HG02870 (cell line): ENCODE data around the gene TMEM220.
"Not testable (repeated sequence)": the region's sequence is repeated elsewhere in the genome, so short reads cannot be mapped to it uniquely, and the experiment has no call there.

ENCODE experiments used
- ATAC-seq: cut with Tn5 transposase; IDR thresholded peaks from one replicate; pipeline ENCODE4 v1.9.1; 2021; ENCODE audit warnings: mild to moderate bottlenecking, moderate library complexity; ENCODE audit not compliant: unreplicated experiment

The TMEM220 gene

DNA sequence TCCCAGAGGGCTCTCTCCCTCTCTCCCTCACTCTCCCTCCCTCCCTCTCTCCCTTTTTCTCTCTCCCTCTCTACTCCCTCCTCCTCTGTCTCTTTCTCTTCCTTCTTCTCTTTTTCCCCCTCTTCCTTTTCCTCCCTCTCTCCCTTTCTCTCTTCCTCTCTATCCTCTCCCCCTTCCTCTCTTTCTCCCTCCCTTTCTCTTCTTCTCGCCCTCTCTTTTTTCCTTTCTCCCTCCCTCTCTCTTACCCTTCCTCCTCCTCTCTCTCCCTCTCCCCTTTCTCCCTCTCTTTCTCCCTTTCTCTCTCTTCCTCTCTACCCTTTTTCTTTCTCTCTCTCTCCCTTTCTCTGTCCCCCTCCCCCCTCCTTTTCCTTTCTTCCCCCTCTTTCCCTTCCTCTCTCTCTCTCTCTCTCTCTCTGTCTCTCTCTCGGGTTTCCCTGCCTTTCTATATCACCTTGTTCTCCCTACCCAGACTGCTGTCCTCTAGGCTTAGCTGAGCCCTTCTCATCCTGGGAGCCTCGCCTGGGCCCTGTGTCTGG is 25.8 kb upstream of the TMEM220 start:
- no peak for ATAC-seq

DNA sequence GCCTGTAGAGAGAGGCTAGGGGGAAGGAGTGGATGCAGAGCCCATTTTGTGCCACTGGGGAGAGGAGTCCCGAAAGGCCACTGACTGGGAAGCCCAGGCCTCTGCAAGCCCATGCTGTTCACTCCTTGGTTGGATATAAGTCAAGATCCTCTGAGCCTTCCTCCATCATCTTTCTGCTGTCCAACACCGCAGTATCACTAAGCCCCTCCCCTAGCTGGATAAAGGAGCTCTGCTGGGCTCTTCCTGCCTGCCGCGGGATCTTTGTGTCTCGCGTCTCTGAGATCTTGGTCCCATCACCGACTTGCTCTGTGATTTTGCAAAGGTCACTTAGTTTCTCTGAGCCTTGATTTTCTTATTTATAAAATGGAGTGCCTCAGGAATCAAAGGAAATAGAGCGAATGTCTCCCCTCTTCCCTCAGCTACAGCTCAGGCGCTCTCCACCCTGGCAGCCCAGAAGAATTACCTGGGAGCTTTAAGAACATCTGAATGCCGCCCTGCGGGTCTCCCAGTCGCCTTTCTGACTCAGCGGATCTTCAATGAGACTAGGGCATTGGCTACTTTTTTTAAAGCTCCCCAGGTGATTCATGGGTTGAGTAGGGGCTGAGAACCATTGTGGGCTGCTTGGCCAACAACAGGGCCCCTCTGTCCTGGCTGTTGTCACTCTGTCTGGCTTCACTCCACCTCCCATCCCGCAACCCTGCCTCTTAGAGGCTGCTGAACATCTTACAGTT is 25.2 kb upstream of the TMEM220 start:
- ATAC-seq = no peak

DNA sequence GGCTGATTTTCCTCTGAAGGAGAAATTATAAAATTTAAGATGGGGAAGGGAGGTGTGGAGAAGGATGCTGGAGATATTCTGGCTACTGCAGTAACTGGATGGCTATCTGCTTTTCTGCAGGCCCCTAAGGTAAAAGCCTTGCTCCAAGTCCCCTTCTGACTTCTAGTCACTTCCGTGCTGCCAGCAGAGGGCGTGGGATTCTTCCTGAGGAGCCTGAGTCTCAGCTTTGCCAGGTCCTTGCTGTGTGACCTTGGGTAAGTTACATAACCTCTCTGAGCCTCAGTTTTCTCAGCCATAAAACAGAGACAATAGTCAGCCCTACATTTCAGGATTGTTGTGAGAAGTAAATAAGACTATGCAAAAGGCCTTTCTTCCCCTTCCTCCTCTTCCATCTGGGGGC is 24.3 kb upstream of the TMEM220 start:
- no peak for ATAC-seq

DNA sequence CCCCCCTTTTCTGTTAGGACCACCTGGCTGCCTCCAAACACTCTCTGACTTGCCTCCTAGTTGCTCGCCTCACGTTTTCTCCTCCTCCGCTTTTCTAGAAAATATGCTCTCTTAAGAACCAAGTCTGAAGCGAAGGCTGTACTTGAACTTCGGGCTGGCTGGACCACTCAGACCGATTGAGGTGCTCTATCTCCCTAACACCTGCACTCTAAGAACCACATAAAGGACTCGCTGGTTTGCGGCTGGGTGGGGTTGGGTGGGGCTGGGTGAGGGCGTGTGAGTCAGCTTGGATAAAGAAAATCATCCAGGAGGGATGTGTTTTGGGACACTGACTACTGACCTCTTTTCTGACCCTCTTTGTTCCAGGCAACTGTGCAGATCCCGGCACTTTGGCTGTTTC is 22.9 kb upstream of the TMEM220 start:
- ATAC-seq = no peak

- ATAC-seq = no peak
Observed at GRCh38 chr17:10751563-10751962, 21.7 kb upstream of the TMEM220 start.

DNA sequence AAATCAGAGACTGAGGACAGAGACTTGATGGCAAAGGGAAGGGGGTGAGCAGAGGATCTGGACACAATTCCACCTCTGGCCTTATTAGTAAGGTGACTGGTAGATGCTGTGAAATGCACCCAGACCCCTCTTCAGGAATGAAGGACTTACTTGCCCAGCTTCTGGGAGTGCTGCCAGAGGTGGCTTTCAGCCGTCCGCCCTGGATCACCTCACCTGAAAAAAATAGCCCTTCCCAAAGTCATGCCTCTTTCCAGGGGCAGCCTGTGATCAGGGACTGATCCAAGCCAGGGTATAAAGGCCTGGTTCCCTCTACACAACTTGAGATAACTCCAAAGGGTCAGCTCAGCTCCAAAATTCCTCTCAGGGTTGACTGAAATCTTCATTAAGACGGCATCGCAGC is 20.4 kb upstream of the TMEM220 start:
- ATAC-seq = no peak

GRCh38 chr17:10748531-10749181 is 18.8 kb upstream of the TMEM220 start:
- no peak for ATAC-seq

GRCh38 chr17:10745231-10745630 is 15.4 kb upstream of the TMEM220 start:
- ATAC-seq = no peak

DNA sequence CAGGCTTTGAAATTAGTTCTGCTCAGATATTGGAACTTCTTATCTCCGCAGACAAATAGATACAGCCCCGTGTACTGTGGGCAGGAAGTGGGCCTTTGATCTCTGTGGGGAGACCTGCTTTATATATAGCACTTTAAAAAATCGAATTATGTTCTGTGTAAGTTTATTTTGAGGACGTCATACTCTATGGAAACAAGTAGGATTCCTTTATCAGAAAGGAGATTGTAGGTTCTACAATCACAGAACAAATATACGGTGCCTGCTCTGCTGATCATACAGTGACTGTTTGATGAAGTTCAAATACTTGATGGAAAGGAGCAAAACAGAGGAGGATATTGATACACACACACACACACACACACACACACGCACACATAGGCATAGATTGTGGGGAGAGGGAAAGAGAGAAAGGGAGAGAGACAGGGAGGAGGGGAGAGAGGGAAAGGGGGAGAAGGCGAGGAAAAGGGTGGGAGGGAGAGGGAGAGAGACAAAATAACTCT is 14.7 kb upstream of the TMEM220 start:
- no peak for ATAC-seq

GRCh38 chr17:10743316-10744009 is 13.6 kb upstream of the TMEM220 start:
- no peak for ATAC-seq

DNA sequence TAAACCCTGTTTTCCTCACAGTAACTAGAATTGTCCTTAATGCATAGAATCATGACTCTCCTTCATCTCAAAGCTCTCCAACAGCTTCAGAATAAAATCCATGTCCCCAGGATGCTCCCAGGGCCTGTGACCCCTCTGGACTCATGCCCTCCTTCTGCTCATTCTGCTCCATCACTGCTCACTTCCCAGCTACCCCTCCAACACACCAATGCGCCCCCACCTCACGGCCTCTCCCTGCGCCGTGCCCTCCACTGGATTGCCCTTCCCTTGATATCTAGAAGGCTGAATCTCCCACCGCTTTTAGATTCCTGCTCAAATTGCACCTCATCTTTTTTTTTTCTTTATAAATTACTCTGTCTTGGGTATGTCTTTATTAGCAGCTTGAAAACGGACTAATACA is 12.6 kb upstream of the TMEM220 start:
- ATAC-seq = no peak

DNA sequence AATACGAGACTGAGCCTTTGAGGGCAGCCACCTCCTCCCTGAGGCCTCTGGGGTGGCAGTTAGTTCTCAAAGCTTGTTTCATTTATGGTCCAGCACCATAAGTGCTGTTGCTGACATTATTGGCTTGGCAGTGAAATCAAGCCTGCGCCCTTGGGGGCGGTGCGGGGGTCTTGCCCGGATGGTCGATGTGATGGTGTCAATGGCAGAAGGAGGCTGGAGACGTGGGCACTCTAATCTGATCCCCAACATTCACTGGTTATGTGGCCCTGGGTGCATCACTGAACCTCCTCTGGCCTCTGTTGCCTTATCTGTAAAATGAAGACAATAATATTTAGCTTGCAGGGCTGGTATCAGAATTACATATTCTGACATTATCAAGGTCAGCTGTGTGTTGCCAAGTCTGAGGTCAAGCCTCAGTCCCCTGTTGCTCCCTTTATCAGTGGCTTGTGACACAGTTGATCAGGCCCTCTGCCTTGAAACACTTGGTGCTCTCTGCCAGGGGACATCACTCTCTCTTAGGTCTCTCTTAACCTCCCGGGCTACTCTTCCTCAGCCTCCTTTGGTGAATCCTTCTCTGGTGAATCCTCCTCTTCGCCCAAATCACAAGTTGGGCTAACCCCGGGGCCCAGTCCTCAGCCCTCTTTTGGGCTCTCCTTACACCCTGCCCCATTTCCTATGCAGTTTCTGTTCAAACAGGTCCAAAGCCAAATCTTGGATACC is 11.8 kb upstream of the TMEM220 start:
- no peak for ATAC-seq

DNA sequence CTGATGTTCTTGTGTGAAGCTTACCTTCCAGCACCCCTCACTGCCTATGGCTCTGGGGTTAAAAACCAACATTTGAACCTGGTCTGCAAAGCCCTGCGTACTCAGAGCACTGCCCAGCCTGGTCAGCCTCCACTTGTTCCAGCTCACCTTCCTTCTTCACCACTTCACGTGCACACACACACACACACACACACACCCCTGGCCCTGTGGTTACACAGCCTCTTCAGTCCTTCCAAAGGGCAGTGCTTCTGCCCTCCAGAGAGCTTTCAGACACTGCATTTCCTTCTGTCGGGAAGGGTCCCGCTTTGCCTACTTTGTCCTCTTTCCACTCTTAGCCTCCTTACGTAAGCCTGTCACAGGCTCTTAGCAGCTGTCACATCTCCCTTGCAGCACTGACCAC is 9.6 kb upstream of the TMEM220 start:
- no peak for ATAC-seq

DNA sequence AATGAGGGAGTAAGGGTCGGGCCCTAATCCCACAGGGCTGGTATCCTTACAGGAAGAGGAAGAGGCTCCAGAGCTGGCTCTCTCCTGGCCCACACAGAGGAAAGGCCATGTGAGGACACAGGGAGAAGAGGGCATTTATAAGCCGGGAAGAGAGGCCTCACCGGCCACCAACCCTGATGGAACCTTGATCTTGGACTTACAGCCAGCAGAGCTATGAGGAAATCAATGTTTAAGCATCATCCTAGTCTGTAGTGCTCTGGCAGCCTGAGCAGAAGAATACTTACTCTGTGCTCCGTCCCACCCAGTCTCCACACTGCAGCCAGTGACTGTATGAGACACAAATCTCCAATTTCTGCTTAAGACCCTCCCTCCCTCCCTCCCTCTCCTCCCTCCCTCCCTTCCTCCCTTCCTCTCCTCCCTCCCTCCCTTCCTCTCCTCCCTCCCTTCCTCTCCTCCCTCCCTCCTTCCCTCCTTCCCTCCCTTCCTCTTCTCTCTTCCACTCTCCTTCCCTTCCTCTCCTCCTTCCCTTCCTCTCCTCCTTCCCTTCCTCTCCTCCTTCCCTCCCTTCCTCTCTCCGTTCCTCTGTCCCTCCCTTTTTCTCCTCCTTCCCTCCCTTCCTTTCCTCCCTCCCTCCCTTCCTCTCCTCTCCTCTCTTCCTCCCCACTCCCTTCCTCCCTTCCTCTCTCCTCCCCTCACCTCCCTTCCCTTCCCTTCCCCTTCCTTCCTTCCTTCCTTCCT is 8.9 kb upstream of the TMEM220 start:
- no peak for ATAC-seq

DNA sequence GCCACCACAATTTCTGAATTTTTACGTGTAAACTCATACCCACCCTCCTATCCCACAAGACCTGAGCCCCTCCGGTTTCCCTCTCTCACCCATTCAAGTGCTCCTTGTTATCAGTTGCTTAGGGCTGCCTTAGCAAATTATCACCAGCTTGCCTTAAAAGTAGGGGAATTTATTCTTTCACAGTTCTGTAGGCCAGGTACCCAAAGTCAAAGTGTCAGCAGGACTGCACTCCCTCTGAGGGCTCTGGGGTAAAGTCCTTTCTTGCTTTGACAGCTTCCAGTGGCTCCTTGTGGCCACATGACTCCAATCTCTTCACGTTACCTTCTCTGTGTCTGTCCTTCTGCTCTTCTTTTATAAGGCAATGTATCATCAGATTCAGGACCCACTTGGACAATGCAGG is 7.9 kb upstream of the TMEM220 start:
- ATAC-seq = no peak

DNA sequence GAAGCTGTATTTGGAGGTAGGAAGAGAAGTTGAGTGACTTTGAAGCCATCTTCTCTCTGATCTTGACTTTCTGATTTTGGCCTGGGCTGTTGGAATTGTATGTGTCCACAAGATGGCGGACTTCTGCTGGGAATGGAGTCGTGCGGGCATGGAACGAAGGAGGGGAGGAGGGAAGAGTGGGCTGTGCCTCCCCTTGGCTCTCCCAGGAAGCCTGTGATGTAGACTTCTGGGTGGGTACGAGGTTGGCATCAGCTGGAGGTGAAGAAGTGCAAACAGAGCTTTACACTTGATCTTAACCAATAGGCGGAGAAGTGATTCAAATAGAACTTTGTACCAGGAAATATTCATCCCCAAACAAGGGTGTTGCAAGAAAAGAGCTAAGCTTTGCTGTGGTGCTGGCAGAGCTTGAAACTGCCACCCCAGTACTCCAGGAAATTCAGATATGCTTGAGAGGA is 7.4 kb upstream of the TMEM220 start:
- ATAC-seq = no peak

DNA sequence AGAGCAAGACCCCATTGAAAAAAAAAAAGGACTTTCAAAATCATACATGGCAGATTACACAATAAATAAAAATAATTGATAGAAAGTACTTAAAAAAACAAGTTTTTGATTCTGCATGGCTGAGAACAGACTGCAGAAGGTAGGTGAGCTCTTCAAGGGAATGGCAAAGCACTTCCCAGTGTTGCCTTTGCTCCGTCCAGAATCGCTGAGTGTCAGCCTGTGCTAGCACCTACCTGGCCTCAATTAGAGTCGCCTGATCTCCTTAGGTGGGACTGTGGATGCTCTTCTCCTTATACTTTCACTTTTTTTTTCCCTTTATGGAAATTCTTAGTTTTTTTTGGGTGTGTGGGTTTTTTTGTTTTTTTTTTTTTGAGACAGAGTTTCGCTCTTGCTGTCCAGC is 6.0 kb upstream of the TMEM220 start:
- ATAC-seq = no peak

- ATAC-seq = no peak
Observed at GRCh38 chr17:10735251-10735650, 5.4 kb upstream of the TMEM220 start.

DNA sequence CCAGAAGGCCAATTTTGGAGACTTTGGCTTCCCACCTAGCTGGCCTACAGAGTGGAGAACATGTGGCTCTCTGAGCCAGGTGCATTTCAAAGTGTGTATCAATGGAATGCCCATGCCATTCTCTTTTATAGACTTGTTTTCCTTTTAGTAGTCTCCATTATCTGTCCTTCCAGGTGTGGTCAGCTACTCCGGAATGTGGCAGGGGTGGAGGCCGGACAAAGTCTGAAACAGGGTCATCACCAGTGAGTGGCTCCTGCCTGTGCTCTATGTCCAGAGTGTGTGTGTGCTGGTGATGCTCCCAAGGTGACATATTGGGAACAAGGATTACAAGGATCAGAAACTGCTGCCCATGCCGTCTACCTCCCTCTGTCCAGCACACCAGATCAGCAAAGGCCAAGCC is 3.8 kb upstream of the TMEM220 start:
- no peak for ATAC-seq

DNA sequence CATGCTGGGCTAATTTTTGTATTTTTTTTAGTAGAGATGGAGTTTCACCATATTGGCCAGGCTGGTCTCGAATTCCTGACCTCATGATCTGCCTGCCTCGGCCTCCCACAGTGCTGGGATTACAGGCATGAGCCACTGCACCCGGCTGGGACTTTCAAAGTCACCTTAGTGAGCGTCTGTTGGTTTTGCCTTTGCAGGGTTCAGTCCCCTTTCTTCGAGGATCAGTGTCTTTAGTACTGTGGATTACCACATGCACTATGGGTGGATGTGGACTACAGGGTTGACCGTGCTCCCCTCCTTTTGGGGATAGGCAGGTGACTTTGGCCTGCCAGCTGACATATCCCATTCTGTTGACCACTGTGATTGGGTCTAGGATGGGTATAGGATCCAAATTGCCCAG is 2.3 kb upstream of the TMEM220 start:
- ATAC-seq = not testable (repeated sequence)
